SU-DHL-6 (cell line): ENCODE data around the gene ABR.

Experiments
- H2AFZ ChIP-seq: fragments of 200-600 bp; sonication (generic); 2 replicates; pipeline ENCODE4 v1.6.1; 2014; ENCODE audit warnings: low read depth, mild to moderate bottlenecking, moderate library complexity, mixed read lengths, antibody characterized with exemption, low read length; ENCODE audit not compliant: severe bottlenecking
- H3F3A ChIP-seq: fragments of 200-600 bp; shearing (Covaris generic); 2 replicates; pipeline ENCODE4 v1.6.0; 2016; ENCODE audit warnings: antibody characterized with exemption, mild to moderate bottlenecking; ENCODE audit not compliant: insufficient read depth
- H3K27ac ChIP-seq: fragments of 200-600 bp; sonication (generic); 2 replicates; pipeline ENCODE4 v1.5.1; 2016; ENCODE audit warnings: low read depth, mild to moderate bottlenecking, low read length, moderate library complexity, mixed read lengths
- H3K27me3 ChIP-seq: fragments of 200-600 bp; sonication (generic), shearing (Covaris generic); 2 replicates; pipeline ENCODE4 v1.6.0; 2014; ENCODE audit warnings: mild to moderate bottlenecking, low read length
- H3K36me3 ChIP-seq: fragments of 200-600 bp; sonication (generic); 2 replicates; pipeline ENCODE4 v1.6.1; 2014; ENCODE audit warnings: mild to moderate bottlenecking, low read length, mixed read lengths
- H3K4me2 ChIP-seq: fragments of 300-600, 200-600 bp; shearing (Covaris generic), sonication (generic); 2 replicates; pipeline ENCODE4 v1.6.0; 2014; ENCODE audit warnings: low read length, low read depth, mild to moderate bottlenecking; ENCODE audit not compliant: poor library complexity, severe bottlenecking
- H3K4me3 ChIP-seq: fragments of 200-600 bp; sonication (generic); 2 replicates; pipeline ENCODE4 v1.5.1; 2014; ENCODE audit warnings: antibody characterized with exemption, low read length, mild to moderate bottlenecking, mixed read lengths; ENCODE audit not compliant: insufficient read depth, poor library complexity, severe bottlenecking
- H3K79me2 ChIP-seq: fragments of 200-600 bp; sonication (generic); 2 replicates; pipeline ENCODE4 v1.6.1; 2014; ENCODE audit warnings: mild to moderate bottlenecking, low read length, moderate library complexity; ENCODE audit not compliant: insufficient read depth
- H3K9ac ChIP-seq: fragments of 200-600 bp; sonication (generic); 2 replicates; pipeline ENCODE4 v1.7.0; 2014; ENCODE audit warnings: mild to moderate bottlenecking, low read length
- H3K9me2 ChIP-seq: fragments of 200-600 bp; sonication (generic); replicated peaks from 2 replicates; pipeline ENCODE4 v1.6.1; 2014; ENCODE audit warnings: low read length; ENCODE audit not compliant: insufficient read depth
- H3K9me3 ChIP-seq: fragments of 200-600 bp; sonication (generic); 2 replicates; pipeline ENCODE4 v1.6.1; 2014; ENCODE audit warnings: low read length, mixed read lengths; ENCODE audit not compliant: insufficient read depth
- H4K20me1 ChIP-seq: fragments of 200-600 bp; sonication (generic); 2 replicates; pipeline ENCODE4 v1.6.1; 2014; ENCODE audit warnings: low read depth, mild to moderate bottlenecking, antibody characterized with exemption, low read length, moderate library complexity, mixed read lengths
- EZH2phosphoT487 ChIP-seq: fragments of 200-600 bp; sonication (generic), shearing (Covaris generic); conservative IDR thresholded peaks from 2 replicates; pipeline ENCODE4 v1.6.1; 2018; ENCODE audit warnings: mild to moderate bottlenecking, antibody characterized with exemption, low read length, moderate library complexity, mixed read lengths
- TF ChIP-seq, protein P1 (sequence below): fragments of 200-600 bp; sonication (generic); IDR thresholded peaks from one replicate; pipeline ENCODE4 v1.5.1; 2017; ENCODE audit warnings: antibody characterized with exemption, mild to moderate bottlenecking, low read length, moderate library complexity; ENCODE audit not compliant: insufficient read depth, poor library complexity, severe bottlenecking

Gene ABR

DNA sequence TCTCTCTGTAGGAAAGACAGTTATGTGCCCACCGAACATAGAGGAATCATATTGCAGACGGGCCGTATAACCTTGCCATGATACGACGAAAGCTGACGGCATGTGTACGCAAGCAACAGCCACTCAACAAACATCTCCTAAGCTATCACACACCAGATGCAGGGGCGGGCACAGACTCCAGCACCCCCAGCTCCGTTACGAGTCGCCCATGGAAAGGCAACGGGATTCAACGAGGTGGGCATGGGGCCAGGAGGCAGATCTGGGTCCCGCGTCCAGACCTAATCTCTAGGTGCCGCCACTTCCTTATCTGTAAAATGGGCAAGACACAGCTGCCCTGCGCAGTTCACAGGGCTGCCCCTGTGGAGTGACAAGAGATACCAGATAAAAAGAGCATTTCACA lies 35.6 kb downstream of the ABR start:
- Histone ChIP-seq H3K4me3 (no peak overlapping the region), H3K79me2 (peaks cover 72% of the 10 kb centered on the region), H2AFZ (no peak overlapping the region), H3K9ac (no peak overlapping the region), H3F3A (no peaks in the 10 kb centered on the region), H3K9me3 (no peaks in the 10 kb centered on the region), H3K4me2 (no peak overlapping the region), H3K27me3 (no peaks in the 10 kb centered on the region), H4K20me1 (no peaks in the 10 kb centered on the region), H3K36me3 (no peaks in the 10 kb centered on the region), H3K27ac (no peak overlapping the region), H3K9me2 (no peaks in the 10 kb centered on the region)
- TF ChIP-seq EZH2phosphoT487: no peak
- TF ChIP-seq, protein P1, sequence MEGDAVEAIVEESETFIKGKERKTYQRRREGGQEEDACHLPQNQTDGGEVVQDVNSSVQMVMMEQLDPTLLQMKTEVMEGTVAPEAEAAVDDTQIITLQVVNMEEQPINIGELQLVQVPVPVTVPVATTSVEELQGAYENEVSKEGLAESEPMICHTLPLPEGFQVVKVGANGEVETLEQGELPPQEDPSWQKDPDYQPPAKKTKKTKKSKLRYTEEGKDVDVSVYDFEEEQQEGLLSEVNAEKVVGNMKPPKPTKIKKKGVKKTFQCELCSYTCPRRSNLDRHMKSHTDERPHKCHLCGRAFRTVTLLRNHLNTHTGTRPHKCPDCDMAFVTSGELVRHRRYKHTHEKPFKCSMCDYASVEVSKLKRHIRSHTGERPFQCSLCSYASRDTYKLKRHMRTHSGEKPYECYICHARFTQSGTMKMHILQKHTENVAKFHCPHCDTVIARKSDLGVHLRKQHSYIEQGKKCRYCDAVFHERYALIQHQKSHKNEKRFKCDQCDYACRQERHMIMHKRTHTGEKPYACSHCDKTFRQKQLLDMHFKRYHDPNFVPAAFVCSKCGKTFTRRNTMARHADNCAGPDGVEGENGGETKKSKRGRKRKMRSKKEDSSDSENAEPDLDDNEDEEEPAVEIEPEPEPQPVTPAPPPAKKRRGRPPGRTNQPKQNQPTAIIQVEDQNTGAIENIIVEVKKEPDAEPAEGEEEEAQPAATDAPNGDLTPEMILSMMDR: no peak

DNA sequence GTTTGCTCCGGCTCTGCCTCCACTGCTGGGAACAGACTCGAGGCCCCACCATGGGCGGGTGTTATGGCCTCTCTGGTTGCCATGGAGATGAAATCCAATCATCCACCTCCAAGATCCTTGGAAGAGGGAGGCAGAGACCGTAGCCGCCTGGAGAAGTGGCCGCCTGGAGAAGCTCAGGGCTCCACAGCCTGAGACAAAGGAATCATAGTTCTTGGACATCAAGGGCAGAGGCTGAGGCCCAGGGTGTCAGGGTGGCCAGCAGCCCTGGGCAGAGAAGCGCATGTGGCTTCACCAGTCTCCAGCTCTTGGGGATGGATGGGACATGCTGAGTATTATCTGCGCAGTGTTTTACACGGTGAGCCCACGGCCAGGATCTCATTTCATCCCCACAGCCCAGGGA lies 36.2 kb downstream of the ABR start:
- H3K79me2 ChIP-seq: peaks cover 74% of the 10 kb centered on the region

DNA sequence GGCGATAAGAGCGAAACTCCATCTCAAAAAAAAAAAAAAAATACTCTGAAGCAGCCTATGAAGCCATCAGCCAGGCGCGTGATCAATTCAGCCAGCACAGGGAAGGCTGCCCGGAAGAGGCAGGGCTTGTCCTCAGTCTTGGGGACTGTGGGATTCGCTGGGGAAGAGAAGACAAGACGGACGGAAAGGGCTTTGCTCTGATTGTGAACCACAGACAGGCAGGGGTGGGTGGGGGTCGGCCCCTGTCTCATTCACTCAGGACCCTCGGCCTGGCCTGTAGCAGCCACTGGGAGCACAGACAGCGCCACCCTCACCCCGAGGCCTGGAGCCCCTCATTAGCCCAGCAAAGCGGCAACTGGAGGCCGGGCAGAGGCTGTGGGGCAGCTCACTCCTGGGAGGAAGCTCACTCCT lies 37.2 kb downstream of the ABR start:
- H3K36me3 ChIP-seq: no peaks in the 10 kb centered on the region
- no peak overlapping the region for H3K4me3 ChIP-seq
- no peaks in the 10 kb centered on the region for H3K9me3 ChIP-seq
- no peaks in the 10 kb centered on the region for H3F3A ChIP-seq
- no peak overlapping the region for H3K27ac ChIP-seq
- no peak overlapping the region for H3K4me2 ChIP-seq
- TF ChIP-seq, protein P1: no peak
- no peak for TF ChIP-seq EZH2phosphoT487
- peaks cover 70% of the 10 kb centered on the region for H3K79me2 ChIP-seq
- H2AFZ ChIP-seq: no peak overlapping the region
- H3K9ac ChIP-seq: no peak overlapping the region
- no peaks in the 10 kb centered on the region for H3K9me2 ChIP-seq
- no peaks in the 10 kb centered on the region for H3K27me3 ChIP-seq
- no peaks in the 10 kb centered on the region for H4K20me1 ChIP-seq

More for the DNA sequence above, 36.2 kb downstream of the ABR start:
- no peak for TF ChIP-seq EZH2phosphoT487
- TF ChIP-seq, protein P1: no peak
- Histone ChIP-seq H4K20me1 (no peaks in the 10 kb centered on the region), H3K9me2 (no peaks in the 10 kb centered on the region), H2AFZ (no peak overlapping the region), H3K27me3 (no peaks in the 10 kb centered on the region), H3K4me3 (no peak overlapping the region), H3K27ac (no peak overlapping the region), H3K4me2 (no peak overlapping the region), H3K36me3 (no peaks in the 10 kb centered on the region), H3K9ac (no peak overlapping the region), H3F3A (no peaks in the 10 kb centered on the region), H3K9me3 (no peaks in the 10 kb centered on the region)
